ENCODE measurements around the gene PWWP2B. TPM values are rescaled to one million over a fixed set of nuclear protein-coding genes. Genes with fewer than 3 reads are reported as not detected.

The PWWP2B gene
- total RNA-seq, 1 donor from 2014 or later = 10.6 TPM

- no peak for DNase-seq
Measured at GRCh38 chr10:132460691-132461090, 63.7 kb downstream of the PWWP2B start.

DNA sequence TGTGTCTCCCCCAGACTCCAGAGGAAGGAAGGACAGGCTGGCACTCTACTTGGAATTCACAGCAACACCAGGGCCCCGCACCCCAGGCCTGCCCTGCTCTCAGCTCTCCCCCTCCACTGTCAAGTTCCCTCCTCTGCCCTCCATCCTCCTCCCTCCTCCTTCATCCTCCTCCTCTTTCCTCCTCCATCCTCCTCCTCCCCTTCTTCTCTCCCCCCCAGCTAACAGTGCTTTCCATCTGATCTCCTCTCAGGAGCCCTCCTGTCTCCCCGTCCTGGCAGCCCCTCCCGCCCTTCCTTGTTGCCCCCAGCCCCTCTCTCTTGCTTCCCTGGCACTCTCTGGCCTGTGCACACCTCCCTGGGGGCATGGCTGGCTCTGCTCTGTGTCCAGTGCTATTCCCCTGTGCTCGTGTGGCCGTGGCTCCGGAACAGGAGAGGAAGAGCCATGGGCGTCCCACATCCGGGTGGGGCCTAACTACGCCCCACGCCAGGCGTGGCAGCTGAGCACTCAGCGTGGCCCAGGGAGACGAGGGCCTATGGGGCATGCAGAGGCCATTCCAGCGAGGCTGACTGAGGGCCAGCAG, 64.2 kb downstream of the PWWP2B start:
- no peak for DNase-seq

GRCh38 chr10:132461683-132462231, 64.8 kb downstream of the PWWP2B start:
- no peak for DNase-seq

- DNase-seq = no peak
Measured at GRCh38 chr10:132462463-132463332, 65.7 kb downstream of the PWWP2B start.

DNA sequence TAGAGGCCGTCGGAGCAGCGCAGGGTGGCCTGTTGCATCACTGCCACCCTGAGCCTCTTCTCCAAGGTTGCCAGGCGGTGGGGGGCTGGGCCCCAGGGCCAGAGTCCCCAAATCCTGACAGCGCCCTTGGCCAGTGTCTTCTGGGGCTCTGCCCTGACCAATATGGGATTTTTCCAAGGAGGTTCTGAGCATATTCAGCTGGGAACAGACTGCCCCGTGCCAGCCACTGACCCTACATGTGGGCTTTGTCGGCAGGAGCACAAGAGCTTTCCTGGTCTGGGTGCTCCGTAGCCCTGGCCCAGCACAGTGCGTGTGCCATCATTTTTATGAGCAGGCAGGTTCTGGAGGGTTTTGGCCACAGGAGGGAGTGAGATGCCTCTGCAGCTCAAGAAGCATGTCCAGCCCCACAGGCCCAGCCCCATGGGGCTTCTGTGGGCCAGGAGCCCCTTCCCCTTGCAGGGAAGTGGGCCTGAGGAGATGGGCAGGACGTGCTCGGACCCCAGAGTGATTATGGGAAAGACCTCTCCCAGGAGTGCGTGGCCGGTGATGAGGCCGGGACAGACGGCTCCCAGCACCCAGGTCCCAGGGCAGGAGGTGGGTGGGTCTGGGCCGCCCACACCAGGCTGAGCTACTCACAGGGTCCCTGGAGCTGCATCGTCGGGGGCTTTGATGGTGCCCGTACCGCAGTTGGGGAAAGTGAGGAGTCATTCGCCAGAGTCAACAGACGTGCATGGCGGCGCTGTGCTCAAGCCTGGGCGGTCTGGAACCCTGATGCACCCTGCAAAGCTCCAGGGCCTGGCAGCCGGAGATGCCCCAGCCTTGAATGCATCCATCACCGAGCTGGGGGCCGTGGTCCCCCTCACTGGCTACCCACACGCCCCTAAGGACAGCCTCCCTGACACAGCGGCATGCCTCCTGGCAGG, 66.6 kb downstream of the PWWP2B start:
- DNase-seq = no peak

GRCh38 chr10:132464256-132465192, 67.5 kb downstream of the PWWP2B start:
- peak; percentile 19 for DNase-seq

DNA sequence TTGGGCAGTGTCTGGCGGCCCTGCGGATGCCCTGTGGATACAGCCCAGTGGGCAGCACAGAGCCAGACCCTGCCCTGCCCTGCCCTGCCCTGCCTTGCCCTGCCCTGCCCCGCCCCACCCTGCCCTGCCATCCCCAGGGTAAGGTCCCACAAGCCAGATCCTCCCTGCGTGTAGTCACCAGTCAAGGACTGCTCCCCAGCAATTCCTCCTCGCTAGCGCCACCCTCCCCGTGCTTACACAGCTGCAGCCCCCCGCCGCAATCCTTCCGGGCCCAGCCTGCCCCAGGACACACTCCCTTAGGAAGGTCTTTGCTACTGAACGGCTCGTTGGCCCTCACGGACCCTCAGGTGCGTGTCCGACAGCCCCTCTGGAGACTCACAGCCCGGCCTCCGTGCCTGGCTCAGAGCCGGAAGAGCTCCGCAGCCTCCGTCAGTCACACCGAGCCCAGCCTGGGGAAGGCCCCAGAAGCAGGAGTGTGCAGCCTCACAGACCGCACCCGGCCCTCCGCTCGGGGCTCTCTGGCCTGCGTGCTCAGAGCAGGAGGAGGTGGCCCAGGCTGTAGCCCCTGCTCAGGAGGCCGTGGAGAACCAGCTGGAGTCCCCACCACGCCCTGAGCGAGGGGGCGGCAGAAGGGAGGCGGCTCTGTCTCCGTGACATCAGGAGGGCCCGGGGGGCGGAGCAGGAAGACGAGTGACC, 68.3 kb downstream of the PWWP2B start:
- no peak for DNase-seq

- no peak for DNase-seq
Measured at GRCh38 chr10:132465889-132466519, 69.0 kb downstream of the PWWP2B start.

DNA sequence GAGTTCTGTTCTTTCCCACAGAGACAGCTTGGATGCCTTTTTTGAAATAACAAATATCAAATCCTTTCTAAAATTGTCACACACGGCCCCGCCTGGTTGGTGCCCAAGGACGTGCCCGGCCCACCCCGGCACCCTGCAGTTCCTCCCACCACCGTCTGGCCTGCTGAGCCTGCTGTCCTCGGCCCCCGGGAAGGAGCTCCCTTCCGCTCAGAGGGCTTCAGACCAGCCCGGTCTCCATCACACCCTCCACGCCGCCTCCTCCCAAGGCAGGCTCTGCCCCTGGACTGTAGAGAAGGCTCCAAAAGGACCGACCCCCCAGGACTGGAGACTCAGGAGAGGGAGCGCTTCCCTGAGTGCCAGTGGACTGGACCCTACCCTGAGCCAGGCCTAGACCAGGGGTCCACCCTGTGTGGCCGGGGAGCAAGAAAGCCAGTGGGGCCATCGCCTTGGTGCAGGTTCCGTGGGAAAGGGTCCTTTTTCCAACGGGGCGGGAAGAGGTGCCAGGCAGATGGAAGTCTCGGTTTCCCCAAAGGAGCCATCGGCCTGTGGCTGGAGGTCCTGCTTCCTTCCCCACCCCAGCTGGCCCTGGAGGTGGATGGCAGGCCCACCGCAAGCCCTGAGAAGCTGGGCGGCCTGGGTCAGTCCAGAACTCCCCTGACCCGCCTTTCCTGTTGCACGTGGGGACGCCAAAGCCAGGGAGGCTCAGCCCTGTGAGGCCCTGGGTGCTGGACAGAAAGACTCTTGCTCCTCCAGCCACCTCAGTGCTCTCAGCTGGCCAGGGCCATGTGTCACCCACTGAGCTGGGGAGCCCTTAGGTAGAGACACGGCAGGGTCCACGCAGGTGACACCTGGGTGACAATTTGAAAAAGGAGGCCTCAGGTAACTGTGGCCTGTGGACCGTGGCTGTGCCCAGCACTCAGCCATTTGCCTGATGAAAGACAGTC, 69.8 kb downstream of the PWWP2B start:
- no peak for DNase-seq

Other genes with a start within 250 kb of the PWWP2B start
- 0.99 TPM for gene DPYSL4, start 210.3 kb upstream of the PWWP2B start, total RNA-seq
- 3.4 TPM for gene STK32C, start 89.2 kb upstream of the PWWP2B start, total RNA-seq
- gene LRRC27, start 65.0 kb upstream of the PWWP2B start, total RNA-seq = 9.6 TPM
- gene INPP5A, start 140.6 kb downstream of the PWWP2B start, total RNA-seq = 32.5 TPM

Measured in skin of body (tissue), 2 donors.